K562 (cell line): Measurements from ENCODE around the gene SPPL2C. TPM values are rescaled to one million over a fixed set of nuclear protein-coding genes. Genes with fewer than 3 reads are reported as not detected.

Experiments
- ATAC-seq: fragments of 200-7000 bp; cut with Tn5 transposase; 3 replicates; pipeline ENCODE4 v1.9.1; 2020; ENCODE audit warnings: moderate library complexity
- BruUV-seq: library from RNA; stranded (reverse); fragments of 400-500 nt; replicated peaks from 2 replicates; lab custom pipeline; 2021; lab: Mats Ljungman, UMichigan
- CTCF ChIA-PET: fragments of 300-600 bp; formaldehyde crosslinking; extraction: SDS; loops from one replicate; lab custom pipeline; 2021; ENCODE audit warnings: low intra/inter-chr PET ratio; lab: Yijun Ruan, JAX
- POLR2A ChIA-PET: fragments of 300-600, 350-650 bp; sonication (Branson Sonifier 250); formaldehyde crosslinking; extraction: SDS; loops from one replicate; lab custom pipeline; 2021; ENCODE audit warnings: antibody characterized with exemption, inconsistent platforms; lab: Yijun Ruan, JAX
- DNase-seq, 4 experiments: peaks; one replicate each; pipeline versions ENCODE4 v3.0.0 to v3.0.0-alpha.2; 2011 to 2018; ENCODE audit warnings: low spot score in 3 of 4, mixed read lengths in 3 of 4; ENCODE audit errors: extremely low read depth in 1 of 4
- FAIRE-seq: peaks from 2 replicates; lab custom pipeline; 2011; peaks lifted over from hg19 to GRCh38; lab: Jason Lieb, UNC
- H2AFZ ChIP-seq: 2 replicates; pipeline ENCODE4 v1.6.0; 2011; ENCODE audit warnings: low read depth, low read length, control low read depth, inconsistent platforms
- H3K27ac ChIP-seq: fragments of 200-600 bp; 3 replicates; pipeline ENCODE4 v1.8.0; 2011; ENCODE audit warnings: low read depth, mild to moderate bottlenecking, control low read depth, inconsistent platforms, low read length, moderate library complexity, mixed read lengths; ENCODE audit errors: extremely low read depth
- H3K27me3 ChIP-seq, 2 experiments: fragments of 300-600 bp in 1 of 2; 2 replicates in 1 of 2; 3 replicates in 1 of 2; pipeline versions ENCODE4 v1.6.0 to v1.8.0; 2011; ENCODE audit warnings: inconsistent platforms in 2 of 2, low read length in 2 of 2, mild to moderate bottlenecking in 1 of 2, mixed read lengths in 1 of 2, moderate library complexity in 1 of 2; ENCODE audit not compliant: control insufficient read depth in 2 of 2, insufficient read depth in 2 of 2
- H3K36me3 ChIP-seq: fragments of 300-600 bp; 3 replicates; pipeline ENCODE4 v1.8.0; 2011; ENCODE audit warnings: mild to moderate bottlenecking, low read length, inconsistent platforms; ENCODE audit not compliant: control insufficient read depth, insufficient read depth
- H3K4me1 ChIP-seq, 2 experiments: fragments of 200-600 bp in 1 of 2; replicated peaks in 1 of 2; 2 replicates in 1 of 2; 3 replicates in 1 of 2; pipeline versions ENCODE4 v1.5.1 to v1.8.0; 2011; ENCODE audit warnings: inconsistent platforms in 2 of 2, low read length in 2 of 2, mild to moderate bottlenecking in 1 of 2, mixed read lengths in 1 of 2, moderate library complexity in 1 of 2; ENCODE audit not compliant: control insufficient read depth in 2 of 2, insufficient read depth in 2 of 2
- H3K4me2 ChIP-seq: 2 replicates; pipeline ENCODE4 v1.6.1; 2011; ENCODE audit warnings: low read length, control low read depth, inconsistent platforms, mixed read lengths; ENCODE audit not compliant: insufficient read depth
- H3K4me3 ChIP-seq: fragments of 200-600 bp; sonication (generic), shearing (Covaris generic); 2 replicates; pipeline ENCODE4 v1.5.1; 2016; ENCODE audit warnings: control low read depth, inconsistent platforms
- H3K79me2 ChIP-seq: fragments of 200-600 bp; 3 replicates; pipeline ENCODE4 v1.8.0; 2011; ENCODE audit warnings: low read length, inconsistent platforms; ENCODE audit not compliant: control insufficient read depth, insufficient read depth
- H3K9ac ChIP-seq, 2 experiments: 2 replicates each; pipeline versions ENCODE4 v1.6.0 to v1.6.1; 2011; ENCODE audit warnings: low read depth in 2 of 2, low read length in 2 of 2, control low read depth in 1 of 2, inconsistent platforms in 1 of 2, mild to moderate bottlenecking in 1 of 2, mixed read lengths in 1 of 2; ENCODE audit not compliant: insufficient read depth in 1 of 2
- H3K9me1 ChIP-seq: one replicate; pipeline ENCODE4 v1.6.0; 2011; ENCODE audit warnings: inconsistent platforms, mild to moderate bottlenecking, low read length, moderate library complexity; ENCODE audit not compliant: control insufficient read depth, insufficient read depth
- H3K9me3 ChIP-seq: replicated peaks from 2 replicates; pipeline ENCODE4 v1.5.1; 2011; ENCODE audit warnings: low read depth, low read length, inconsistent platforms; ENCODE audit not compliant: control insufficient read depth, insufficient read depth
- H4K20me1 ChIP-seq: replicated peaks from 2 replicates; pipeline ENCODE4 v1.6.1; 2011; ENCODE audit warnings: low read length, inconsistent platforms, mixed read lengths; ENCODE audit not compliant: control insufficient read depth, insufficient read depth
- ADNP ChIP-seq: fragments of 200-800 bp; sonication (Bioruptor generic); IDR thresholded peaks from 2 replicates; pipeline ENCODE4 v1.6.1; 2016; ENCODE audit warnings: missing genetic modification characterization, missing compliant biosample characterization
- CBX8 ChIP-seq: fragments of 200-600 bp; sonication (generic); IDR thresholded peaks from 2 replicates; pipeline ENCODE4 v1.6.1; 2012; ENCODE audit warnings: borderline replicate concordance, mixed run types, low read depth, mild to moderate bottlenecking, moderate library complexity, mixed read lengths, low read length, control low read depth, inconsistent platforms; ENCODE audit not compliant: poor library complexity, severe bottlenecking; ENCODE audit errors: extremely low read depth
- ELF2 ChIP-seq: fragments of 250-450 bp; sonication (Bioruptor Pico); IDR thresholded peaks from 2 replicates; pipeline ENCODE4 v1.5.0; 2021; ENCODE audit warnings: mild to moderate bottlenecking
- KLF1 ChIP-seq: fragments of 450-650 bp; IDR thresholded peaks from 2 replicates; pipeline ENCODE4 v1.6.1; 2016; ENCODE audit warnings: missing genetic modification characterization, missing compliant biosample characterization
- PREB ChIP-seq: sonication (generic); formaldehyde crosslinking; IDR thresholded peaks from 2 replicates; pipeline ENCODE4 v1.8.1; 2023; ENCODE audit warnings: mild to moderate bottlenecking, missing genetic modification reagents
- PRPF4 ChIP-seq: fragments of 200-400 bp; formaldehyde crosslinking; IDR thresholded peaks from one replicate; pipeline ENCODE4 v1.6.1; 2017; ENCODE audit warnings: low read length, low read depth, mild to moderate bottlenecking; ENCODE audit not compliant: insufficient read depth, poor library complexity, severe bottlenecking
- U2AF1 ChIP-seq: fragments of 200-400 bp; formaldehyde crosslinking; optimal IDR thresholded peaks from 2 replicates; pipeline ENCODE3; 2017; ENCODE audit warnings: mild to moderate bottlenecking, low read depth, low read length, moderate library complexity
- ZBTB34 ChIP-seq: fragments of 250-450 bp; sonication (Bioruptor Pico); IDR thresholded peaks from 2 replicates; pipeline ENCODE4 v1.8.0; 2021; ENCODE audit warnings: mild to moderate bottlenecking, moderate library complexity
- ZFX ChIP-seq: sonication (generic); formaldehyde crosslinking; IDR thresholded peaks from 2 replicates; pipeline ENCODE4 v1.8.0; 2022; ENCODE audit warnings: mild to moderate bottlenecking, missing genetic modification reagents, moderate library complexity
- ZKSCAN8 ChIP-seq: fragments of 200-800 bp; sonication (Bioruptor generic); IDR thresholded peaks from 2 replicates; pipeline ENCODE4 v1.6.1; 2016; ENCODE audit warnings: missing genetic modification characterization, missing compliant biosample characterization
- WGBS: fragments of 100-300 bp; shearing (Covaris generic); methylation state at CpG from one replicate; pipeline ENCODE4 v1.1.6; 2016; ENCODE audit warnings: low coverage, mixed read lengths; ENCODE audit not compliant: insufficient coverage; ENCODE audit errors: missing lambda C conversion rate; 5-methylcytosine and 5-hydroxymethylcytosine counted together
- in situ Hi-C: fragments of 300-500 bp; cut with MboI; formaldehyde crosslinking; loops from 4 replicates; pipeline ENCODE4 v1.15.0; 2018; ENCODE audit warnings: inconsistent platforms, mixed read lengths
- intact Hi-C: fragments of 100-400 bp; cut with micrococcal nuclease; formaldehyde crosslinking; loops from 2 replicates; pipeline ENCODE4 v1.14.2; 2022
- polyA plus RNA-seq, 8 experiments: library from polyadenylated mRNA; depleted of rRNA in 4 of 8; stranded (reverse) in 5 of 8; unstranded in 3 of 8; fragments of >200 nt; fragmentation: Nextera tagmentation in 2 of 8; fragmentation: Illumina TruSeq in 1 of 8; extraction: Ambion mirVana in 2 of 8; extraction: Trizol in 1 of 8; gene quantifications; 2 replicates each; pipeline versions ENCODE4 v1.2.1 to v1.2.3, GENCODE V29; 2011 to 2014; ENCODE audit warnings: inconsistent platforms in 1 of 8, missing spikeins in 1 of 8
- total RNA-seq, 7 experiments: library from RNA; depleted of rRNA in 6 of 7; stranded (reverse); fragments of >200 nt in 6 of 7; fragmentation: Illumina TruSeq in 2 of 7; extraction: Trizol in 2 of 7; gene quantifications; 2 replicates each; pipeline versions ENCODE4 v1.2.1 to v1.2.3, GENCODE V29; 2011 to 2021; ENCODE audit warnings: low replicate concordance in 1 of 7

Gene SPPL2C
- total and polyA plus RNA-seq, 9 of the 15 experiments (the other 6 are each of a cell fraction or from before 2014, with no cell fraction given) = not detected

GRCh38 chr17:45824901-45825492 is 19.7 kb upstream of the SPPL2C start:
- no peak overlapping the region for H2AFZ ChIP-seq

More at GRCh38 chr17:45824901-45825492, 19.7 kb upstream of the SPPL2C start:
- ChIA-PET CTCF (no interaction called here), POLR2A (interaction anchor here (0.7 kb wide), 1 partner anchor 78 kb away, joined by 3 read pairs; no protein-coding TSS in a partner anchor)
- Histone ChIP-seq H3K9ac (no peak overlapping the region; a peak in 1 of 4 replicates), H3K27ac (no peak overlapping the region), H3K4me2 (no peak overlapping the region), H3K36me3 (no peaks in the 10 kb centered on the region), H3K4me1 (no peaks in the 10 kb centered on the region; a peak in 2 of 5 replicates), H3K79me2 (no peaks in the 10 kb centered on the region), H4K20me1 (peaks cover 10% of the 10 kb centered on the region), H3K9me3 (no peaks in the 10 kb centered on the region)
- no peak for ATAC-seq
- no peak for DNase-seq
- WGBS = 1% methylated on average over 11 of the region's 13 CpGs
- in situ Hi-C loops (loop anchor here (25.0 kb wide), 1 partner anchor 413 kb away; no protein-coding TSS in a partner anchor), intact Hi-C loops (no loop called here)
- FAIRE-seq = no peak
- BruUV-seq = no TSS peak
- TF ChIP-seq U2AF1 (no peak), ZBTB34 (CRISPR knock-in tag) (no peak), KLF1 (no peak), PRPF4 (no peak), PREB (CRISPR knock-in tag) (no peak), ZKSCAN8 (CRISPR knock-in tag) (no peak), ZFX (CRISPR knock-in tag) (no peak), CBX8 (no peak), ADNP (tag) (no peak), ELF2 (CRISPR knock-in tag) (no peak)
- TF ChIP-seq, all 486 proteins: peak for 0
- Histone ChIP-seq H3K27me3 (peaks cover 14 to 81% of the 10 kb centered on the region in 2 experiments; a peak in 4 of 5 replicates), H3K9me1 (no peaks in the 10 kb centered on the region), H3K4me3 (no peak overlapping the region)
